Right atrium auricular region (tissue), 2 donors: ENCODE data around the gene PGAP6. TPM values are rescaled to one million over a fixed set of nuclear protein-coding genes. Genes with fewer than 3 reads are reported as not detected.

Experiments
- DNase-seq: peaks from one replicate; pipeline ENCODE4 v3.0.0-alpha.2; 2019; ENCODE audit warnings: low spot score
- H3K27ac ChIP-seq, 2 donors: fragments of 200-600 bp; sonication (generic); 1 replicate in 1 of 2; 2 replicates in 1 of 2; pipeline ENCODE4 v1.5.1; 2016 to 2019
- H3K27me3 ChIP-seq, 2 donors: fragments of 200-600 bp; sonication (generic); one replicate each; pipeline versions ENCODE4 v1.5.1 to v1.6.0; 2017 to 2019
- H3K36me3 ChIP-seq: fragments of 200-600 bp; sonication (generic); one replicate; pipeline ENCODE4 v1.5.1; 2016
- H3K4me1 ChIP-seq, 2 donors: fragments of 200-600 bp; sonication (generic); one replicate each; pipeline versions ENCODE4 v1.5.1 to v1.6.0; 2017 to 2019
- H3K4me3 ChIP-seq, 2 donors: fragments of 200-600 bp; sonication (generic); 1 replicate in 1 of 2; 2 replicates in 1 of 2; pipeline ENCODE4 v1.5.1; 2017 to 2019; ENCODE audit warnings: mild to moderate bottlenecking in 1 of 2, moderate library complexity in 1 of 2
- H3K9me3 ChIP-seq, 2 donors: fragments of 200-600 bp; sonication (generic); one replicate each; pipeline ENCODE4 v1.5.1; 2019
- CTCF ChIP-seq, 2 donors: fragments of 200-600 bp; sonication (generic); IDR thresholded peaks; one replicate each; pipeline ENCODE4 v1.5.1; 2019; ENCODE audit warnings: antibody characterized with exemption in 2 of 2
- total RNA-seq, 2 donors: library from RNA; depleted of rRNA; stranded (reverse); fragments of >200 nt; gene quantifications; one replicate each; pipeline ENCODE4 v1.1.0, GENCODE V29; 2016

PGAP6 gene
- total RNA-seq, 2 donors from 2014 or later: 34.0 to 41.1 TPM

GRCh38 chr16:370443-370842, 11.3 kb downstream of the PGAP6 start, which contains the start of gene MRPL28:
Gene MRPL28, minus strand, starts transcription at chr16:370538. Its CDS starts 320 bp downstream, at chr16:370218.
- no peaks in the 10 kb centered on the region for H3K27me3 ChIP-seq
- TF ChIP-seq CTCF (IDR thresholded peaks at IDR 0.05): no peak
- H3K4me3 ChIP-seq: peak within 1 kb of the TSS; percentile 57 to 59
- no peaks in the 10 kb centered on the region for H3K9me3 ChIP-seq
- H3K36me3 ChIP-seq: peaks cover 55% of the 10 kb centered on the region
- DNase-seq: peak; percentile 97
- peak within 1 kb of the TSS; percentile 35 to 56 for H3K27ac ChIP-seq
- peaks cover 0 to 19% of the 10 kb centered on the region in 2 donors for H3K4me1 ChIP-seq

DNA sequence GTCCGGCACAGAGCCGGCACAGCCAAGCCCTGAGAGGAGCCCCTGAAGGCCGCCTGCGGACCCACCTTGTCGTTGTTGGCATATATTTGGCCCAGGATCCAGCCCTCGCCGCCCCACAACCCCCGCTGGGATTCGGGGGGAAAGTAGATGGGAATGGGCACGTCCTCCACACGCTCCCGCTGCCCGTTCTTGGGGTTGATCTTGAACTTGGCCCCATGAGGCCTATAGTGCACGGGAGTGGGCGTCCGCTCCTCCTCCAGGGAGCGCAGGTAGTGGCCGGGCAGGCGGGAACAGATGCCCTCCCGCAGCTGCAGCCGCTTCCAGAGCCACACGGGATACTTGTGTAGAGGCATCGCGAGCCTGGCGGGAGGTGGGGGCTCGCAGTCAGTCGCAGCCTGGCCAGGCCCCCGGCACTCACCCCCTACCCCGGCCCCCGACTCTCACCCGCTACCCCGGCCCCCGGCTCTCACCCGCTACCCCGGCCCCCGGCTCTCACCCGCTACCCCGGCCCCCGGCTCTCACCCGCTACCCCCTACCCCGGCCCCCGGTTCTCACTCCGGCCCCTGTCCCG, 11.8 kb downstream of the PGAP6 start:
- TF ChIP-seq CTCF (IDR thresholded peaks at IDR 0.05): no peak
- Histone ChIP-seq H3K27ac (peak overlapping the region; percentile 35 to 56), H3K36me3 (peaks cover 51% of the 10 kb centered on the region), H3K4me3 (peak overlapping the region; percentile 57 to 59), H3K4me1 (peaks cover 0 to 19% of the 10 kb centered on the region in 2 donors), H3K9me3 (no peaks in the 10 kb centered on the region), H3K27me3 (no peaks in the 10 kb centered on the region)
- no peak for DNase-seq

- H3K4me1 ChIP-seq: peaks cover 0 to 19% of the 10 kb centered on the region in 2 donors
- H3K36me3 ChIP-seq: peaks cover 46% of the 10 kb centered on the region
- no peak overlapping the region for H3K27ac ChIP-seq
- H3K27me3 ChIP-seq: no peaks in the 10 kb centered on the region
- no peak for TF ChIP-seq CTCF (IDR thresholded peaks at IDR 0.05)
- no peaks in the 10 kb centered on the region for H3K9me3 ChIP-seq
- no peak for DNase-seq
- H3K4me3 ChIP-seq: peak overlapping the region in 1 of 2 donors; percentile 57
These were observed 12.4 kb downstream of the PGAP6 start for GRCh38 chr16:369275-369865.

GRCh38 chr16:368388-369158, 13.2 kb downstream of the PGAP6 start:
- Histone ChIP-seq H3K9me3 (no peaks in the 10 kb centered on the region), H3K36me3 (peaks cover 38% of the 10 kb centered on the region), H3K27me3 (no peaks in the 10 kb centered on the region), H3K4me1 (peaks cover 0 to 19% of the 10 kb centered on the region in 2 donors), H3K27ac (no peak overlapping the region), H3K4me3 (no peak overlapping the region)
- TF ChIP-seq CTCF (IDR thresholded peaks at IDR 0.05): no peak
- DNase-seq: no peak

DNA sequence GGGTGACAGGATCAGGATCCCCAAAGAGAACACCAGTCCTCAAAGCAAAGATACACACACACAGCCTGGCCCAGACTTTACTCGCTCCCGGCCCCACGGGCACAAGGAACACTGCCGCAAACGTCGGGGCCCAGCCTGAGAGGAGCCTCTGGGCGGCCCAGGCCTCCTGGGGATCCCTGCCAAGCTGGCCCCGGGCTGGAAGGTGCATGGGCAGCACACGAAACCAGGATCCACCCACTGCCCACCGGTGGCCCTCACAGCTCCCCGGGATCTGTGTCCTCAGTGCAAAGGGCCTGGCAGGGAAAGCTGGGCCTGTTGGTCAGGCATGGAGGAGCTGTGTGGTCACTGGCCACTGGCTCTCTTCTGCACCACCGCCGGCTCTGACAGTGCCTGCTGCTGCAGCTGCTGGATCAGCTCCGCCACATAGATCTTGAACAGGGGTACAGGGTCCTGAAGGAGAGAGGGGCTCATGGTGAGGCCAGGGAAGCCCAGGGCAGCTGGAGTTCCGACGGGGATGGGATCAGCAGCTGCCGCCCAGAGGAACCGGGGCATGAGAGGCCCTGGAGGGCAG, 14.4 kb downstream of the PGAP6 start:
- DNase-seq: no peak
- TF ChIP-seq CTCF (IDR thresholded peaks at IDR 0.05): no peak
- H3K4me1 ChIP-seq: peaks cover 0 to 20% of the 10 kb centered on the region in 2 donors
- H3K27me3 ChIP-seq: no peaks in the 10 kb centered on the region
- H3K36me3 ChIP-seq: peaks cover 34% of the 10 kb centered on the region
- no peaks in the 10 kb centered on the region for H3K9me3 ChIP-seq
- no peak overlapping the region for H3K27ac ChIP-seq
- H3K4me3 ChIP-seq: no peak overlapping the region
